Peyer's patch (tissue), 4 donors: ENCODE measurements around the gene COL6A2.

Experiments
- POLR2A ChIP-seq, 2 donors: fragments of 450-650 bp; IDR thresholded peaks; one replicate each; pipeline ENCODE4 v1.5.1; 2017; ENCODE audit warnings: antibody characterized with exemption in 2 of 2, mild to moderate bottlenecking in 2 of 2, moderate library complexity in 2 of 2
- TF ChIP-seq, protein P1 (sequence below), 6 experiments: fragments of 450-650 bp in 4 of 6; fragments of 200-600 bp in 2 of 6; sonication (generic) in 1 of 6; IDR thresholded peaks; one replicate each; pipeline ENCODE4 v1.5.1; 2017 to 2019; ENCODE audit warnings: antibody characterized with exemption in 6 of 6, mild to moderate bottlenecking in 3 of 6, moderate library complexity in 1 of 6

GRCh38 chr21:46154155-46154954 is 56.4 kb downstream of the COL6A2 start:
- TF ChIP-seq POLR2A (IDR thresholded peaks at IDR 0.05): no peak
- TF ChIP-seq, protein P1, sequence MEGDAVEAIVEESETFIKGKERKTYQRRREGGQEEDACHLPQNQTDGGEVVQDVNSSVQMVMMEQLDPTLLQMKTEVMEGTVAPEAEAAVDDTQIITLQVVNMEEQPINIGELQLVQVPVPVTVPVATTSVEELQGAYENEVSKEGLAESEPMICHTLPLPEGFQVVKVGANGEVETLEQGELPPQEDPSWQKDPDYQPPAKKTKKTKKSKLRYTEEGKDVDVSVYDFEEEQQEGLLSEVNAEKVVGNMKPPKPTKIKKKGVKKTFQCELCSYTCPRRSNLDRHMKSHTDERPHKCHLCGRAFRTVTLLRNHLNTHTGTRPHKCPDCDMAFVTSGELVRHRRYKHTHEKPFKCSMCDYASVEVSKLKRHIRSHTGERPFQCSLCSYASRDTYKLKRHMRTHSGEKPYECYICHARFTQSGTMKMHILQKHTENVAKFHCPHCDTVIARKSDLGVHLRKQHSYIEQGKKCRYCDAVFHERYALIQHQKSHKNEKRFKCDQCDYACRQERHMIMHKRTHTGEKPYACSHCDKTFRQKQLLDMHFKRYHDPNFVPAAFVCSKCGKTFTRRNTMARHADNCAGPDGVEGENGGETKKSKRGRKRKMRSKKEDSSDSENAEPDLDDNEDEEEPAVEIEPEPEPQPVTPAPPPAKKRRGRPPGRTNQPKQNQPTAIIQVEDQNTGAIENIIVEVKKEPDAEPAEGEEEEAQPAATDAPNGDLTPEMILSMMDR (IDR thresholded peaks at IDR 0.05): no peak
